MM.1S (cell line): ENCODE measurements around the gene CSE1L.
"Not testable (repeated sequence)": the region's sequence is repeated elsewhere in the genome, so short reads cannot be mapped to it uniquely, and the experiment has no call there.

Source experiments
- DNase-seq: peaks from one replicate; pipeline ENCODE4 v3.0.0-alpha.2; 2015
- H2AFZ ChIP-seq: fragments of 300-600 bp; sonication (generic); 2 replicates; pipeline ENCODE4 v1.6.0; 2016; ENCODE audit warnings: antibody characterized with exemption, low read length
- H3F3A ChIP-seq: fragments of 300-600 bp; sonication (generic); 2 replicates; pipeline ENCODE4 v1.6.1; 2016; ENCODE audit warnings: mild to moderate bottlenecking, antibody characterized with exemption, low read length, moderate library complexity, mixed read lengths; ENCODE audit not compliant: insufficient read depth
- H3K27ac ChIP-seq: fragments of 300-600 bp; sonication (generic); 2 replicates; pipeline ENCODE4 v1.5.1; 2016; ENCODE audit warnings: mild to moderate bottlenecking, low read length
- H3K27me3 ChIP-seq: fragments of 300-600 bp; sonication (generic); replicated peaks from 2 replicates; pipeline ENCODE4 v1.6.0; 2016; ENCODE audit warnings: low read length; ENCODE audit not compliant: insufficient read depth
- H3K36me3 ChIP-seq: fragments of 300-600 bp; sonication (generic); replicated peaks from 2 replicates; pipeline ENCODE4 v1.6.1; 2016; ENCODE audit warnings: mild to moderate bottlenecking, low read length, mixed read lengths; ENCODE audit not compliant: insufficient read depth
- H3K4me1 ChIP-seq: fragments of 300-600 bp; sonication (generic); 2 replicates; pipeline ENCODE4 v1.6.1; 2016; ENCODE audit warnings: low read length, mixed read lengths
- H3K4me2 ChIP-seq: fragments of 300-600 bp; sonication (generic); 2 replicates; pipeline ENCODE4 v1.6.0; 2016; ENCODE audit warnings: low read depth, low read length
- H3K4me3 ChIP-seq: fragments of 300-600 bp; sonication (generic); 2 replicates; pipeline ENCODE4 v1.5.1; 2016; ENCODE audit warnings: low read length, mixed read lengths
- H3K79me2 ChIP-seq: fragments of 300-600 bp; sonication (generic); 2 replicates; pipeline ENCODE4 v1.6.1; 2016; ENCODE audit warnings: mixed run types, low read length, mixed read lengths
- H3K9ac ChIP-seq: fragments of 300-600 bp; sonication (generic); 2 replicates; pipeline ENCODE4 v1.6.1; 2016; ENCODE audit warnings: low read length, mixed read lengths
- H3K9me2 ChIP-seq: fragments of 300-600 bp; sonication (generic); replicated peaks from 2 replicates; pipeline ENCODE4 v1.6.1; 2016; ENCODE audit warnings: mild to moderate bottlenecking, low read length, mixed read lengths; ENCODE audit not compliant: insufficient read depth
- H3K9me3 ChIP-seq: fragments of 300-600 bp; sonication (generic); replicated peaks from 2 replicates; pipeline ENCODE4 v1.6.1; 2016; ENCODE audit warnings: mild to moderate bottlenecking, low read length, mixed read lengths; ENCODE audit not compliant: insufficient read depth
- H4K20me1 ChIP-seq: fragments of 300-600 bp; sonication (generic); 2 replicates; pipeline ENCODE4 v1.6.1; 2016; ENCODE audit warnings: mild to moderate bottlenecking, low read length, moderate library complexity, mixed read lengths; ENCODE audit not compliant: insufficient read depth
- CTCF ChIP-seq: fragments of 300-600 bp; sonication (generic); IDR thresholded peaks from 2 replicates; pipeline ENCODE4 v1.5.1; 2016; ENCODE audit warnings: antibody characterized with exemption, low read length, mixed read lengths
- EZH2 ChIP-seq: fragments of 300-600 bp; sonication (generic); optimal IDR thresholded peaks from 2 replicates; pipeline ENCODE3; 2017; ENCODE audit warnings: low read depth, mild to moderate bottlenecking, antibody characterized with exemption, low read length, mixed read lengths
- EZH2phosphoT487 ChIP-seq: fragments of 300-600 bp; sonication (generic); IDR thresholded peaks from 2 replicates; pipeline ENCODE4 v1.6.1; 2018; ENCODE audit warnings: antibody characterized with exemption, low read length

CSE1L gene

GRCh38 chr20:49103019-49103418 lies 56.9 kb downstream of the CSE1L start:
- peaks cover 3% of the 10 kb centered on the region; the same call in 1 of the 2 replicates for H3K36me3 ChIP-seq
- H3K4me3 ChIP-seq = no peak overlapping the region
- peaks cover 9% of the 10 kb centered on the region; the same call in 1 of the 2 replicates for H3K79me2 ChIP-seq
- no peaks in the 10 kb centered on the region for H3K9me3 ChIP-seq
- no peaks in the 10 kb centered on the region for H4K20me1 ChIP-seq
- no peak overlapping the region for H3K27ac ChIP-seq
- H3K4me1 ChIP-seq = no peaks in the 10 kb centered on the region
- no peaks in the 10 kb centered on the region for H3K9me2 ChIP-seq
- H3F3A ChIP-seq = no peaks in the 10 kb centered on the region; the same call in 1 of the 2 replicates
- H3K9ac ChIP-seq = no peak overlapping the region
- H2AFZ ChIP-seq = no peak overlapping the region
- no peak for DNase-seq
- no peaks in the 10 kb centered on the region for H3K27me3 ChIP-seq
- TF ChIP-seq EZH2 (no peak), CTCF (no peak), EZH2phosphoT487 (no peak)
- H3K4me2 ChIP-seq = no peak overlapping the region

GRCh38 chr20:49103647-49104364 lies 57.7 kb downstream of the CSE1L start:
- Histone ChIP-seq H3K79me2 (0 out of 2 replicates have a peak, but pooled peaks cover 7% of the 10 kb centered on the region), H3K9me3 (no peaks in the 10 kb centered on the region), H3K9ac (no peak overlapping the region), H3F3A (no peaks in the 10 kb centered on the region; the same call in 1 of the 2 replicates), H3K36me3 (peaks cover 3% of the 10 kb centered on the region; the same call in 1 of the 2 replicates), H2AFZ (no peak overlapping the region), H3K4me2 (no peak overlapping the region), H4K20me1 (no peaks in the 10 kb centered on the region), H3K9me2 (no peaks in the 10 kb centered on the region), H3K27me3 (no peaks in the 10 kb centered on the region), H3K27ac (no peak overlapping the region), H3K4me3 (no peak overlapping the region), H3K4me1 (no peaks in the 10 kb centered on the region)
- DNase-seq = no peak
- TF ChIP-seq EZH2 (no peak), CTCF (no peak), EZH2phosphoT487 (no peak)

- Histone ChIP-seq H3F3A (no peaks in the 10 kb centered on the region; the same call in 1 of the 2 replicates), H3K36me3 (peaks cover 3% of the 10 kb centered on the region; the same call in 1 of the 2 replicates), H3K27ac (no peak overlapping the region)
Observed at GRCh38 chr20:49104365-49104648, 58.2 kb downstream of the CSE1L start.

GRCh38 chr20:49104979-49105547 lies 59.0 kb downstream of the CSE1L start:
- not testable (repeated sequence) for H3K36me3 ChIP-seq

More at GRCh38 chr20:49104365-49104648, 58.2 kb downstream of the CSE1L start:
- Histone ChIP-seq H3K9me2 (no peaks in the 10 kb centered on the region), H2AFZ (no peak overlapping the region), H3K27me3 (no peaks in the 10 kb centered on the region), H3K79me2 (0 out of 2 replicates have a peak, but pooled peaks cover 4% of the 10 kb centered on the region), H3K9me3 (no peaks in the 10 kb centered on the region), H3K4me1 (no peaks in the 10 kb centered on the region), H3K4me2 (no peak overlapping the region), H3K4me3 (no peak overlapping the region), H4K20me1 (no peaks in the 10 kb centered on the region), H3K9ac (no peak overlapping the region)
- TF ChIP-seq CTCF (no peak), EZH2phosphoT487 (no peak), EZH2 (no peak)
- DNase-seq = no peak

More at GRCh38 chr20:49104979-49105547, 59.0 kb downstream of the CSE1L start:
- H3K4me1 ChIP-seq, H3K9me3 ChIP-seq, H3F3A ChIP-seq, H3K9ac ChIP-seq, H3K9me2 ChIP-seq, H3K4me3 ChIP-seq, H3K4me2 ChIP-seq, H2AFZ ChIP-seq, H3K79me2 ChIP-seq, H3K27me3 ChIP-seq, DNase-seq, H4K20me1 ChIP-seq, H3K27ac ChIP-seq: not testable (repeated sequence)
